ENCODE data around the gene AK4. TPM values are rescaled to one million over a fixed set of nuclear protein-coding genes. Genes with fewer than 3 reads are reported as not detected.

Gene AK4
- total RNA-seq, 2 donors from 2014 or later, result 3.1 to 109 TPM

DNA sequence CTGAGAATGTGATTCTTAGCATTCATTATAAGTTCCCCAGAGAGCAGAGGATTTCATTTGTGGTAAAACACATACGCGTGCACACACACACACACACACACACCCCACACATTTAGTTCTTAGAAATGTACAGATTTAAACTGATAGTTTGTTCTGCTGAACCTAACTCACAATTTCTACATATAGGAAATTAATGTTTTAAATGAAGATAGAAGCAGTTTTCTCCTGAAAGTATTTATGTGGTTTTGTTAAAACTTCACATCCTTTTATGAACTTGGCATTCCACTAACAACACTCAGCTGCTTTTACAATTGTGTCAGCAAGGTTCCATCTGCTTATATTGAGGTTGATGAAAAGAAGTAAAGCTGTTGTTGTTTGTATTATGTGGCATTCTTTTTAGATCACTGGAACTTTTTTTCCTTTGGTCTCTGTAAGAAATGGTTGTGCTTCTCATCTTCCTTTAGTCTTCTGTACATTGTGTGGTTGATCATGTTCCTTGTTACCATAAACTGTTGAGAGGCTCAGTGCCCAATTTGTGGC is 41.6 kb downstream of the AK4 start:
- Mint-ChIP-seq H3K36me3 (peaks cover 0 to 27% of the 10 kb centered on the region in 2 donors), H3K27ac (no peak overlapping the region), H3K9me3 (peaks cover 0 to 7% of the 10 kb centered on the region in 2 donors)
- no peak for DNase-seq (ENCODE audit: low spot score in 2 of 2)
- no peak for ATAC-seq

DNA sequence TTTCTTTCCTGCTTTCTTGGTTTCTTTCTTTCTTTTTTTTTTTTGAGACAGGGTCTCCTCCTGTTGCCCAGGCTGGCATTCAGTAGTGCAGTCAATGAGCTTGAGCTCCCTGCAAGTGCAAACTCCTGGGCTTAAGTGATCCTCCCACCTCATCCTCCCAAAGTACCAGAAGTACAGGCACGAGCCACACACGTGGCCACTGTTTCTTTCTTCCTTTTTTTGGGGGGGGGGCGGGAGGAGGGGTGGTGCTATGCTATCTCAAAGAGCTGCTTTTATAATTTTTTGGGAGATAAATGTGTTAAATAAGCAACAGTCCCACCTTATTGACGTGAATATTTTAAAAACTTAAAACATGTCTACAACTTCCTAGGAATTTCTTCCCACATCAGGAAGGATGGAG is 42.2 kb downstream of the AK4 start:
- no peak overlapping the region for H3K27ac Mint-ChIP-seq
- peaks cover 0 to 7% of the 10 kb centered on the region in 2 donors for H3K9me3 Mint-ChIP-seq
- ATAC-seq, result no peak
- H3K36me3 Mint-ChIP-seq, result peaks cover 0 to 28% of the 10 kb centered on the region in 2 donors
- no peak for DNase-seq (ENCODE audit: low spot score in 2 of 2)

DNA sequence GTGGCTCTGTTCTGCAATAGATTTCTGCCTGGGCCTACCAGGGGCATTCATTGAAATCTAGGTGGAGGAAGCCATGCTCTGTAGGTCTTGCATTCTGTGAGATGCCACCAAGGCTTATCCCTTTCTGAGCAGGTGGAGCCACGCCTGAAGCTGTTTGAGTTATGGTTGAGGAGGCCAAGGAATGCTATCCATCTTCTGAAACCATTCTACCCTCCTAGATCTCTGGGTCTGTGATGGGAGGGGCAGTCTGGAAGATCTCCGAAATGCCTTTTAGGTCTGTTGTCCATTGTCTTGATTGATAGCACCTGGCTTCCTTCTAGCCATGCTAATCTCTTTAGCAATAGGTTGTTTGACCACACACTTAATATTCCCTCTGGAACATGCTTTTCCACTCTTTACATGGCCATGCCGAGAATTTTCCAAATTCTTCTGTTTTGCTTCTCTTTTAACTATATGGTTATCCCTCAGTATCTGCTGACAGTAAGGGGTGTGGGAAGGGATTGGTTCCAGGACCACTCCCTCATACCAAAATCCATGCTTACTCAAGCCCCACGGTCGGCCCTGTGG is 45.2 kb downstream of the AK4 start:
- peaks cover 0 to 38% of the 10 kb centered on the region in 2 donors for H3K36me3 Mint-ChIP-seq
- peaks cover 0 to 7% of the 10 kb centered on the region in 2 donors for H3K9me3 Mint-ChIP-seq
- H3K27ac Mint-ChIP-seq, result no peak overlapping the region
- ATAC-seq, result no peak
- DNase-seq (ENCODE audit: low spot score in 2 of 2), result no peak

DNA sequence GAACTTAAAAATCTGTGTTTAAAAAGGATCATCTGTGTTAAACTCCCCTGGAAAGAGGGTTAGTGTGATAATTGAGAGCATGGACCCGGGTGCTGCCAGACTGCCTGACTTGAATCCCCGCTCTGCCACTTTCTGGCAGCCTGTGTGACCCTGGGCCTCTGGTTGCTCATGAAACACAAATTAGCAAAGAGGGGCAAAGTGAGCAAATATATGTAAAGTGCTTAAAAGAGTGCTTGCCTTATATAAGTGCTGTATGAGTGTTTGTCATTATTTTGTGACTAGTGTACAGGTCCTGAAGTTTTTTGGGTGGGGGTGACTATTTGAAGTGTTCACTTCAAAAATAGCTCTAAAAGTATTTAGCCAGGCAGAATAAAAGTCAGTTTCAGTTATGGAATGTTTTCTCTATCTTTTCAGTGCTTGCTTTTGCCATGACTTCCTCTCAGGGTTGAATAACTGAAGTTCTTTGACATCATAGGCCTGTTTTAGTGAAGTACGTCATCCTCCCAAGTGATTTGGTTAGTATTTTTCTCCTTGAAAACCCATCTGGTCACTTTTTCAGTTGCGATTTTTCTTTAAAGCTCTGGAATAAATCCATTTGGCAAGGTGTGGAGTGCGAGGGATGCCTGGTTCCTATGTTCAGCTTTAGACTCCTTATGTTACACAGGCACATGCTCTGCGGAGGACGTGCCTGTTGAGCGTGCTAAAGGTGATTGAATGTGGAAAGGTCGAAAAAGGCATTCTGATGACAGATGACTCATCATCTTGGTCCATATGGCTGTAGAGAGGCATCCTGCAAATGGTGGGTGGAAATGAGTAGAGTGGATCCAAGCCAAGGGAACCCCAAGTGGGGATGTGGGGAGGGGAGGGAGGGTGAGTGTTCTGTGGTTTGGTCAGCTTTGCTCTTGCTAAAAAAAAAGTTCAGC is 47.8 kb downstream of the AK4 start:
- H3K27ac Mint-ChIP-seq, result no peak overlapping the region
- ATAC-seq (no peak), DNase-seq (ENCODE audit: low spot score in 2 of 2) (no peak)
- peaks cover 0 to 7% of the 10 kb centered on the region in 2 donors for H3K9me3 Mint-ChIP-seq
- peaks cover 0 to 37% of the 10 kb centered on the region in 2 donors for H3K36me3 Mint-ChIP-seq

DNA sequence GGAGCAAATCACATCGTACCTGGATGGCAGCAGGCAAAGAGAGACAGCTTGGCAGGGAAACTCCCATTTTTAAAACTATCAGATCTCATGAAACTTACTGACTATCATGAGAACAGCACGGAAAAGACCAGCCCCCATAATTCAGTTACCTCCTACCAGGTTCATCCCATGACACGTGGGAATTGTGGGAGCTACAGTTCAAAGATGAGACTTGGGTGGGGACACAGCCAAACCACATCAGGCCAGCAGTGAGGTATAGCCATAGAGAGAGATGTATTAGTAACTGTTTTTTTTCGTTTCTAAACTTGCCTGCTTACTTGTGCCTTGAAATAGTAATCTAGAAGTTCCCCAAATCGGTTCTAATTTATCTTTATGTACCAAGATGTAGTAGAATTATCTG is 48.9 kb downstream of the AK4 start:
- DNase-seq (ENCODE audit: low spot score in 2 of 2) (no peak), ATAC-seq (no peak)
- Mint-ChIP-seq H3K9me3 (no peaks in the 10 kb centered on the region), H3K36me3 (peaks cover 0 to 33% of the 10 kb centered on the region in 2 donors), H3K27ac (no peak overlapping the region)

DNA sequence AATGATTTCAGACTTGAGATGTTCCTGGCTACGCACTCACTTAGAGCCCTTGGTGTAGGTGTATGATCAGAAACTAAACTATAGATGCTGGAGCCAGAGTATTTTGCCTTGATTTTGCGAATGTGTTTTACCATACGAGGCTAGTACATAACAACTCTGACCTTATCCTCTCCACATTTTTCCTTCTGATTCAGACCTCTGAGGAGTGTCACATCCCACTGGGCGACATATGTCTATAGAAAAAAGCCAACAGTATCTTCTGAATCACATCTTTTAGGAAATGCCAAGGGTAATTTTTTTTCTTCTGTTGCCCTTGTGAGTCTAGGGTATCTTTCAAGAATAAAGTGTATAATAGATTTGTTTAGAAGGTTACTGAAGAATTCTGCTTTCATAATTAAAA is 49.6 kb downstream of the AK4 start:
- H3K36me3 Mint-ChIP-seq, result peaks cover 0 to 26% of the 10 kb centered on the region in 2 donors
- ATAC-seq (no peak), DNase-seq (ENCODE audit: low spot score in 2 of 2) (no peak)
- no peak overlapping the region for H3K27ac Mint-ChIP-seq
- H3K9me3 Mint-ChIP-seq, result no peaks in the 10 kb centered on the region

DNA sequence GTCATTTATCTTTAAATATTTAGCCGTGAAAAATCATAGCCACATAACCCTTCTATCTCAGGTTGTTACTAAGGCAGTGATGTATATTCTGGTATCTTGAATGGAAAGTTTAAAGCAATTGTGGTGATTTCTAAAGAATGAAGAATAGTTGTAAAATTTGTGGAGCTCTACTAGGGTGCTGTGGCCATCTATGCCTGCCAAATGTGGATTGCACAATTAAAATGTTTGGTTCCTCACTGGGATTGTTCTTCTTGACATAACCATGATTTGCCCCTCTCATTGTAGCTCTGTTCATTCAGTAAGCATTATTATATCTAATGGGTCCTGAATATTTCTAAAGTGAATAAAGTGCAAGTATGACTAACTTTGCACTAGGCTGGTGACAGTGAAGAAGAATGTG is 50.1 kb downstream of the AK4 start:
- H3K27ac Mint-ChIP-seq, result no peak overlapping the region
- no peaks in the 10 kb centered on the region for H3K9me3 Mint-ChIP-seq
- H3K36me3 Mint-ChIP-seq, result peaks cover 0 to 26% of the 10 kb centered on the region in 2 donors

DNA sequence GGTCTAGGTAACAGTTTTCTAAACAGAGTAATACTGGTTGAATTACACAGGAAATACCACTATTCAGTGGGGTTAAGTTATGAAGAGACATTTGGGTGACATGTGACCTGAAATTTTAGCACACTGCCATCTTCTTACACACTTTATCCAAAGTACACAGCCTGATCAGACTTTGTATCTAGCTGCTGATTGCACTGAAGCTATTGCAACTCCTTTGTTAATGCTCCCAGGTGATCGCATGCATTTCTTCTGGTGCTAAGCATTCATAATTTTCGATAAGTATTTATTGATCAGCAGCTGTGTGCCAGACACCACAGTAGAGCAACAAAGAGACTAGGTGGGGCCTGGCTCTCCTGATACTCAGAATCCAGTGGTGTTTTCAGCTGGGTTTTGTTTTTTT is 52.4 kb downstream of the AK4 start:
- Mint-ChIP-seq H3K27ac (no peak overlapping the region), H3K36me3 (peaks cover 0 to 17% of the 10 kb centered on the region in 2 donors), H3K9me3 (no peaks in the 10 kb centered on the region)
- ATAC-seq (no peak), DNase-seq (ENCODE audit: low spot score in 2 of 2) (no peak)

More for the DNA sequence above, 50.1 kb downstream of the AK4 start:
- no peak for ATAC-seq
- no peak for DNase-seq (ENCODE audit: low spot score in 2 of 2)

DNA sequence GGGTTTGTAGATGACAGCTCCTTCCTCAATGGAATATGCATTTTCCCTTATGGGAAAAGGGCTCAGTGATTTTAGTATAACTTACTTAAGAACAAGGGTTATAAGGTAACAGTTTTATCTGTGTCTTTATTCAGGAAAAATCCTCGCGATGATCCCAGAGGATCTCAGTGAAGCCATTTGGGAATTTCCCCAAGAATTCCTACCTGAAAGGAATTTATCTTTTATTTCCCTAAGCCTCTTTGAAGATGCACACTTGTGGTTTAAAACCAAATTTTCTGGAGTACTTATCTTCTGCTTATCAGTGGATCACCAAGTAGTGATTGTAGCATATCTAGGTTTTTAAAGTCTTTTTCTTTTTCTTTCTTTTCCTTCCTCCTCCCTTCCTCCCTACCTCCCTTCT is 58.8 kb downstream of the AK4 start:
- Mint-ChIP-seq H3K36me3 (no peaks in the 10 kb centered on the region), H3K9me3 (no peaks in the 10 kb centered on the region), H3K27ac (no peak overlapping the region)
- no peak for ATAC-seq
- no peak for DNase-seq (ENCODE audit: low spot score in 2 of 2)

DNA sequence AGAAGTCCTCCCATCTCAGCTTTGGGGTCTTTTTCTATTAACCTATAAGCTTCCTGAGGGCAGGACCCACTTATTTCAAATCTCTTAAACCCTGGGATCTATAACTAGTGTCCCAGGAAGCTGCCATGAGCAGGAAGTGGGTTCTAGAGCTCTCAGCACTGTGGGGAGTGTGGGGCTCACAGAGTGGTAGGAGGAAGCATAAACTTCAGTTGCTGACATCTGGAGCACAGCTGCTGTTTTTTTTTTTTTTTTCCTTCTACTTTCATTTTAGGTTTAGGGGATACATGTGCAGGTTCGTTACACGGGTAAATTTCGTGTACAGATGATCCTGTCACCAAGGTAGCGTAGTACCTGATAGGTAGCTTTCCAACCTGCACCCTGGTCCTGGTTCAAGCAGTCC is 59.3 kb downstream of the AK4 start:
- no peaks in the 10 kb centered on the region for H3K9me3 Mint-ChIP-seq
- DNase-seq (ENCODE audit: low spot score in 2 of 2) (no peak), ATAC-seq (no peak)
- H3K36me3 Mint-ChIP-seq, result no peaks in the 10 kb centered on the region
- no peak overlapping the region for H3K27ac Mint-ChIP-seq

DNA sequence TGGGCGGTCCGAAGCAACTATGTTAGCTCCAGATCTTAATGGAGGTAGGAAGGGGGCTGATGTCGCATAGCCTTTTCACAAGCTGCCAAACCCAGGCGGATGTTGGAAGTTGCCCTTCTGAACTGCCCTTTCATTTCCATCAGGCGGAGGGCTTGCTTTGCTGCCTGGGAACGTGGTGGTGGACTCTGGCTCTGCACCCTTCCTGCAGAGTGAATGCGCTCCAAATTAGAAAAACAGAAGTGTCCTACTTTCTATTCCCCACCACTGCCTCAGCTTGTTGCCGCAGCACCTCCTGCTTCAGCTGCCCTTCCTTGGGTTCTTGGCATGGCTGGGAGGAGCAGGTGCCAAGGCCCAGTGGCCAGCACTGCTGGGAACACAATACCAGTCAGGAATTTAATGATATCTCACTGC is 60.6 kb downstream of the AK4 start:
- Mint-ChIP-seq H3K9me3 (no peaks in the 10 kb centered on the region), H3K36me3 (no peaks in the 10 kb centered on the region), H3K27ac (no peak overlapping the region)
- ATAC-seq (no peak), DNase-seq (ENCODE audit: low spot score in 2 of 2) (no peak)

DNA sequence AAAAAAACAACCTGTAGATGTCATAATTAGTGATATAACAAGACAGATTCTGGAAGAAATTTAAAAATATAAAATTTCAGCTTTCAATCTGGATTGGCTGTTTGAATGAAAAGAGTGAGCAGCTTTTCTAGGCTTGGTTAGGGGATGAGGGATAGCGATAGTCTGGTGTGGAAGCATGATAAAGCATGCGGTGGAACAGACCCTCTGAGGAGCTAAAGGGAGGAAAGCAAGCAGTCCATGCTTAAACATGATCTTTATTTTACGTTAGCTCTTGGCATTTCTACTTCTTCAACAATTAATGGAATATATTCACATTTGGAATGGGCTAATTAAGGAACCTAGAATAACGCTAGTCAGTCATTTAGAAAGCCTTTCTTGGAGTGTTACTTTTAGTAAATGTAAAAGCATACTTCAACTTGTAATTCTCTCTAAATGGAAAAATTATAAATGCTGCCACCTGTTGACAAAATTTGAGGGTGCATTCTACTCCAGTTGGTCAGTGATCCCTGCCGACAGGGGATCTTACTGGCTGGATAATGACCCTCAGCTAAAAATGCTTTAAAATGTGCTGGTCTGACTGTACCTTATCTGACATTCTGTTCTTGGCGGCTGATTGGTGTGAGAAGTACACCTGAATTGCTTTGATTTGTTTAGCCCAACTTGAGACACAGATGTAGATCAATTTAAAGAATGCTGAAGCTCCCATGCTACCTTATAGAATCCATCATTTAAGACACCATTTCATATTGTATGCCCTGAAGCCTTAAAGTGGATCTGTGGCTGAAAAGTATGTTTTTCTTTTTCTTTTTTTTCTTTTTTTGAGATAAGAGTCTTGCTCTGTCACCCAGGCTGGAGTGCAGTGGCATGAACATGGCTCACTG is 61.2 kb downstream of the AK4 start:
- Mint-ChIP-seq H3K9me3 (no peaks in the 10 kb centered on the region), H3K36me3 (no peaks in the 10 kb centered on the region), H3K27ac (no peak overlapping the region)
- peak in 1 of 2 donors; percentile 25 for DNase-seq (ENCODE audit: low spot score in 2 of 2)
- no peak for ATAC-seq

DNA sequence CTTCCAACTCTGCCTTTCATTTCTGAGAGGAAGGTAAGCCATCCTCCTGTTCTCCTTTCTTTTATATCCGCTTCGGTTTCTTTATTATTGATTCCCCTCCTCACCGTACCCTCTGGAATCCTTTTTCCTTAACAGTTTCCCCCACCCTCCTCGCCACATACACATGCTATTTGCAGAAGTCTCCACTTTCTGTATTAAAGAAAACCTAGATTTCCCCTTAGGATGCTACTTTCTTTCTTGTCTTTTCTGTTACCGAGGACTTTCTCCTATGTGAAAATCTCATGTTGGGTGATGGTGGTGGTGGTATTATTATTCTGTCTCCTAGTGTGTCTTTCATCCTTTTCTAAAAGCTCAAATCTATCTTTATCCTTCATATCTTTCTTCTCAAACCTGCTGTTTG is 62.3 kb downstream of the AK4 start:
- no peak for DNase-seq (ENCODE audit: low spot score in 2 of 2)
- peak overlapping the region in 1 of 2 donors; percentile 56 for H3K27ac Mint-ChIP-seq

DNA sequence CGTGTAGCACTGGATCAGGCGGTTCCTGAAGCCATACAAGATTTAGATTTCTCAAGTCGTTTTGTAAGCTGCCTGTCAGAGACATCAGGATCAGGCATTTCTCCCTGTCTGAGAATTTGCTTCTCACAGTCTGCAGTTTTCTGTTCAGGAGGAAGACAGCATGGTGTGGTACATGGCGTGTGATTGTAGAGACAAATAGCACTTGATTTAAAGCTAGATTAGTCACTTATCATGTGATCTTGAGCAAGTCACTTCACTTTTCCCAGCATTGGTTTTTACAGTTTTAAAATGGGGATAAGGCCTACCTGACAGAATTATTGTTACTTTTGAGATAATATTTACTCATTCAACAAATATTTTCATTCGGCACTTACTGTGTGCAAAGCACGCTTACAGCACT is 63.3 kb downstream of the AK4 start:
- Mint-ChIP-seq H3K27ac (no peak overlapping the region), H3K9me3 (no peaks in the 10 kb centered on the region), H3K36me3 (no peaks in the 10 kb centered on the region)
- DNase-seq (ENCODE audit: low spot score in 2 of 2), result no peak
- no peak for ATAC-seq

More for the DNA sequence above, 62.3 kb downstream of the AK4 start:
- no peaks in the 10 kb centered on the region for H3K9me3 Mint-ChIP-seq
- no peaks in the 10 kb centered on the region for H3K36me3 Mint-ChIP-seq
- no peak for ATAC-seq

DNA sequence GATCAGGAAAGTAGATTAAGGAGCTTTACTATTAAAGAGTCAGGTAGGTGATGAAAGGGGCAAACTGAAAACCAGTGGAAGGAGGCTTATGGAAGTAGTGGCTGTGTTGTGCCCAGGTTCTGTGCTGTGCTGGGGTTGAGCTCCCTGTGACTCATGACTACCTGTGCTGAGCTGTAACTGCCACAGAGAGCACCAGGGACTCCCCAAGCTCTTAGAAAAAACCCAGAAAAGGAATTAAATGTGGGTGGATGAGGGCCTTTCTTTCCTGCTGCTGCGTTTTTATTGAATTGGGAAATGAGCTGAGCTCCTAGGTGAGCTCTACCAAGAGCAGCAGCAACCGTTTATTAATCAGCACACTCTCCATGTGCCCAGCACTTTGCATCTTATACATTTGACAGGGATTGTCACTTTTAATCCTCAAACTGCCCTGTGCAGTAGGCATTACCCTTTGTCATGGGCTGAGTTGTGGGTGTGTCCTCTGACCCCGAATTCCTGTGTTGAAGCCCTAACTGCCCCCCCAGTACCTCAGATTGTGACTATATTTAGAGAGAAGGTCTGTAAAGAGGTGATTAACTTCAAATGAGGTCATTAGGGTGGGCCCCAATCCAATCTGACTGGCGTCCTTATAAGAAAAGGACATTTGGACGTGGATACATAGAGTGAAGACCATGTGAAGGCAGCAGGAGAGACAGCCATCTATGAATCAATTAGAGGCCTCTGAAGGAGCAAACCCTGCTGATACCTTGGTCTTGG is 65.4 kb downstream of the AK4 start:
- H3K9me3 Mint-ChIP-seq, result no peaks in the 10 kb centered on the region
- no peaks in the 10 kb centered on the region for H3K36me3 Mint-ChIP-seq
- H3K27ac Mint-ChIP-seq, result peak overlapping the region in 1 of 2 donors; percentile 72
- peak; percentile 86 to 95 for ATAC-seq
- DNase-seq (ENCODE audit: low spot score in 2 of 2), result no peak
